Heart left ventricle (tissue), 16 donors: ENCODE data around the gene CDC14B. TPM values are rescaled to one million over a fixed set of nuclear protein-coding genes. Genes with fewer than 3 reads are reported as not detected.

Experiments used
- ATAC-seq, 4 donors: fragments of 200-7000 bp; cut with Tn5 transposase; one replicate each; pipeline ENCODE4 v1.9.1; 2020 to 2022; ENCODE audit warnings: moderate library complexity in 4 of 4, mild to moderate bottlenecking in 3 of 4, moderate number of reproducible peaks in 1 of 4
- DNase-seq, 5 donors: peaks; one replicate each; pipeline ENCODE4 v3.0.0-alpha.2; 2020
- H3K27ac ChIP-seq, 12 donors: fragments of 200-600 bp; sonication (generic) in 4 of 12; one replicate each; pipeline versions ENCODE4 v1.5.0 to v1.8.0; 2016 to 2022; ENCODE audit warnings: mild to moderate bottlenecking in 2 of 12
- H3K27me3 ChIP-seq, 9 donors: fragments of 200-600 bp; sonication (generic) in 2 of 9; one replicate each; pipeline versions ENCODE4 v1.5.1 to v1.8.0; 2016 to 2022; ENCODE audit warnings: mild to moderate bottlenecking in 3 of 9
- H3K36me3 ChIP-seq, 9 donors: fragments of 200-600 bp; sonication (generic) in 2 of 9; one replicate each; pipeline versions ENCODE4 v1.5.0 to v1.8.0; 2018 to 2022; ENCODE audit warnings: mild to moderate bottlenecking in 2 of 9
- H3K4me1 ChIP-seq, 12 donors: fragments of 200-600 bp; sonication (generic) in 4 of 12; one replicate each; pipeline versions ENCODE4 v1.5.0 to v1.8.0; 2016 to 2022; ENCODE audit warnings: mild to moderate bottlenecking in 3 of 12
- H3K4me3 ChIP-seq, 12 donors: fragments of 200-600 bp; sonication (generic) in 4 of 12; one replicate each; pipeline versions ENCODE4 v1.5.0 to v1.8.0; 2017 to 2022; ENCODE audit warnings: mild to moderate bottlenecking in 9 of 12, moderate library complexity in 4 of 12
- H3K9me3 ChIP-seq, 12 donors: fragments of 200-600 bp; sonication (generic) in 4 of 12; one replicate each; pipeline versions ENCODE4 v1.5.0 to v1.8.0; 2016 to 2022; ENCODE audit warnings: mild to moderate bottlenecking in 1 of 12
- CTCF ChIP-seq, 12 donors: fragments of 200-600 bp; sonication (generic) in 4 of 12; IDR thresholded peaks; one replicate each; pipeline versions ENCODE4 v1.5.0 to v1.8.0; 2018 to 2022; ENCODE audit warnings: antibody characterized with exemption in 12 of 12, mild to moderate bottlenecking in 5 of 12
- POLR2A ChIP-seq, 2 donors: fragments of 450-650 bp; IDR thresholded peaks; one replicate each; pipeline ENCODE4 v1.6.1; 2017; ENCODE audit warnings: antibody characterized with exemption in 2 of 2, mild to moderate bottlenecking in 2 of 2, moderate library complexity in 2 of 2
- WGBS, 4 donors: extraction: QIAGEN DNeasy Blood & Tissue Kit in 2 of 4; methylation state at CpG; one replicate each; pipeline versions ENCODE4 v1.1.5 to v1.1.7; 2013 to 2018; 5-methylcytosine and 5-hydroxymethylcytosine counted together
- intact Hi-C, 10 donors: fragments of 100-400 bp; cut with DNase I; formaldehyde crosslinking; loops; one replicate each; pipeline versions ENCODE4 v1.11.1 to v1.14.2; 2022
- polyA plus RNA-seq, 2 donors: library from polyadenylated mRNA; stranded (reverse); fragments of 200-250 nt; gene quantifications; one replicate each; pipeline ENCODE4 v1.2.3, GENCODE V29; 2013
- total RNA-seq, 9 donors: library from RNA; depleted of rRNA in 2 of 9; stranded (reverse); fragments of >200 nt in 2 of 9; fragmentation: NEBNext Ultra II Directional in 3 of 9; extraction: Animal tissue kit (Norgen Biotek cat#: 25700) in 3 of 9; gene quantifications; one replicate each; pipeline versions ENCODE4 v1.1.0 to v1.2.4, GENCODE V29; 2016 to 2023
- donor health status: ischemic (EF 13 %, LVEDD 7.1; RV severe dilation, severe dysfunction).
- donor health status: healthy with polysubstance abuse.
- donor health status: DM: no; HTN: yes; CAD: no.
- donor health status: DM: no; HTN: no; CAD: no.
- donor health status: ischemic (EF 25% LVEDD 6.9; RV normal size, moderate dysfunction).
- donor health status: ischemic (EF 25% LVEDD 5.7; RV mildly dilated, moderate dysfunction).
- donor health status: healthy.
- donor health status: DM: yes; HTN: yes; CAD: no.
- donor health status: ischemic (EF 35%, LVEDD 5.7; RV mildly dilated, moderate dysfunction).
- donor health status: nonischemic (EF 11% LVEDD 7.7; RV severe dilation, severe dysfunction).
- donor health status: DM: yes; HTN: yes; CAD: no.
- donor health status: PGD.
- donor health status: ischemic (EF 29% LVEDD 5.4; RV normal size, mild dysfunction).
- donor health status: nonischemic (EF 23%, LVEDD 6.1; RV moderate dilation, normal function).

CDC14B gene
- total and polyA plus RNA-seq, 11 donors: 5.1 to 37.0 (median 23.7) TPM

DNA sequence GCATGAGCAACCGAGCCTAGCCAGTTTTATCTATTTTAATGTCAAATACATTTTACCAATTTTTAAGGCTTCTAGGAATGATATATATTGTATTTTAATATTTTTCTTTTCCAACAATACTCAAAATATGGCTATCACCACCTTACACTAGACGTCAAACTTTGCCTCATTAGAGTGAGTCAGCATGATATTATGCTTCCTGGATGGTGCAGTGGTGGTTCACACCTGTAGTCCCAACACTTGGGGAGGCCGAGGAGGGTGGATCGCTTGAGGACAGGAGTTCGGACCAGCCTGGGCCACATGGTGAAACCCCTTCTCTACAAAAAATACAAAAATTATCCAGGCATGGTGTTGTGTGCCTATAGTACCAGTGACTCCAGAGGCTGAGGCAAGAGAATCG is 7.3 kb upstream of the CDC14B start:
- Histone ChIP-seq H3K27me3 (peaks cover 0 to 11% (median 0%) of the 10 kb centered on the region in 9 donors), H3K4me3 (no peak overlapping the region), H3K4me1 (no peaks in the 10 kb centered on the region), H3K9me3 (no peaks in the 10 kb centered on the region), H3K36me3 (no peaks in the 10 kb centered on the region), H3K27ac (no peak overlapping the region)
- no peak for DNase-seq
- no peak for ATAC-seq
- intact Hi-C loops: loop anchor here in 1 of 10 donors (10.0 kb wide), 1 partner anchor 172 kb away; the partner anchor contains the start of gene HABP4
- WGBS, 4 donors: 87 to 90% (median 89%) methylated on average over 6 of the region's 6 CpGs
- no peak for TF ChIP-seq CTCF (IDR thresholded peaks at IDR 0.05)
- TF ChIP-seq POLR2A (IDR thresholded peaks at IDR 0.05): no peak

DNA sequence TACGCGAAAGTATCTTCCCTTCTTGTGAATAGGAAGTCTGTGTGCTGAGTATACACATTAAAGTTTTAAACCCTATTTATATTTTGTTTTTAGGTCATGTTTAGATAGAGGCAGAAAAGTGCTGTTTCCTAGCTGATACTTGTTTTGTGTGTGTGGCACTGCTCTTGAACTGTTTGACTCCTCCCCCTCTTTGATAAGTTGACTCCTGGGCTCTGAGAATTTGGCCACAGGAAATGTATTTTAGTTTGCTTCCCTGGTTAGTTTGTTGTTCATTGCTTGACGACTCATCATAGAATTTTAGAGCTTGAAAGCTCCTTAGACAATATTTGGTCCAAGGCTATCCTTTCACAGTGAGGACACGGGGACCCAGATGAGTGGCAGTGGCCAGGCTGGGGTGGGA is 2.0 kb upstream of the CDC14B start:
- WGBS, 4 donors: 69 to 75% (median 73%) methylated on average over 4 of the region's 4 CpGs
- intact Hi-C loops: loop anchor here in 1 of 10 donors (10.0 kb wide), 1 partner anchor 167 kb away; the partner anchor contains the start of gene HABP4
- no peak for ATAC-seq

GRCh38 chr9:96620832-96621269 is 1.2 kb upstream of the CDC14B start:
- H3K27me3 ChIP-seq: peaks cover 0 to 14% (median 0%) of the 10 kb centered on the region in 9 donors
- no peaks in the 10 kb centered on the region for H3K36me3 ChIP-seq
- H3K27ac ChIP-seq: no peak overlapping the region
- WGBS, 4 donors: 49 to 68% (median 61%) methylated on average over 7 of the region's 7 CpGs
- no peak overlapping the region for H3K4me3 ChIP-seq
- intact Hi-C loops: loop anchor here in 1 of 10 donors (10.0 kb wide), 1 partner anchor 166 kb away; the partner anchor contains the start of gene HABP4
- DNase-seq: no peak
- H3K4me1 ChIP-seq: peaks cover 0 to 12% (median 2%) of the 10 kb centered on the region in 12 donors
- H3K9me3 ChIP-seq: no peaks in the 10 kb centered on the region
- no peak for TF ChIP-seq CTCF (IDR thresholded peaks at IDR 0.05)
- TF ChIP-seq POLR2A (IDR thresholded peaks at IDR 0.05): no peak
- ATAC-seq: no peak

More for the DNA sequence above, 2.0 kb upstream of the CDC14B start:
- no peak for DNase-seq
- Histone ChIP-seq H3K9me3 (no peaks in the 10 kb centered on the region), H3K27ac (no peak overlapping the region), H3K27me3 (peaks cover 0 to 14% (median 0%) of the 10 kb centered on the region in 9 donors), H3K4me1 (peaks cover 0 to 12% (median 2%) of the 10 kb centered on the region in 12 donors), H3K36me3 (no peaks in the 10 kb centered on the region), H3K4me3 (no peak overlapping the region)
- TF ChIP-seq POLR2A (IDR thresholded peaks at IDR 0.05): no peak
- no peak for TF ChIP-seq CTCF (IDR thresholded peaks at IDR 0.05)

- no peak for TF ChIP-seq POLR2A (IDR thresholded peaks at IDR 0.05)
- TF ChIP-seq CTCF (IDR thresholded peaks at IDR 0.05): no peak
- H3K4me3 ChIP-seq: peak overlapping the region in 11 of 12 donors; percentile 24 to 89 (median 65)
- peaks cover 0 to 14% (median 0%) of the 10 kb centered on the region in 9 donors for H3K27me3 ChIP-seq
- 59 to 66% (median 63%) methylated on average over 11 of the region's 11 CpGs for WGBS, 4 donors
- DNase-seq: no peak
- no peak for ATAC-seq
- no peaks in the 10 kb centered on the region for H3K9me3 ChIP-seq
- H3K4me1 ChIP-seq: peaks cover 0 to 12% (median 2%) of the 10 kb centered on the region in 12 donors
- intact Hi-C loops: loop anchor here in 1 of 10 donors (10.0 kb wide), 1 partner anchor 165 kb away; the partner anchor contains the start of gene HABP4
- H3K36me3 ChIP-seq: no peaks in the 10 kb centered on the region
- peak overlapping the region in 8 of 12 donors; percentile 45 to 82 (median 62) for H3K27ac ChIP-seq
These were observed 505 bp upstream of the CDC14B start for GRCh38 chr9:96620181-96620514.
